GM12878 (cell line): Measurements from ENCODE around the gene TTC8. TPM values are rescaled to one million over a fixed set of nuclear protein-coding genes. Genes with fewer than 3 reads are reported as not detected.
A peak's percentile ranks its signal among the peaks of the same experiment; 100 is the strongest.

ENCODE experiments used
- ATAC-seq: fragments of 200-7000 bp; cut with Tn5 transposase; 3 replicates; pipeline ENCODE4 v1.9.1; 2020; ENCODE audit warnings: mild to moderate bottlenecking, moderate library complexity
- BruUV-seq: library from RNA; stranded (reverse); fragments of 400-500 nt; replicated peaks from 2 replicates; lab custom pipeline; 2021; lab: Mats Ljungman, UMichigan
- CTCF ChIA-PET: fragments of 300-600 bp; sonication (Branson Sonifier 250); formaldehyde crosslinking; extraction: SDS; loops from one replicate; lab custom pipeline; 2021; ENCODE audit warnings: inconsistent platforms; lab: Yijun Ruan, JAX
- POLR2A ChIA-PET: fragments of 350-600 bp; formaldehyde crosslinking; extraction: SDS; loops from one replicate; lab custom pipeline; 2021; ENCODE audit warnings: inconsistent platforms; lab: Charles Lee
- RAD21 ChIA-PET: fragments of 300-600 bp; sonication (Branson Sonifier 250); formaldehyde crosslinking; loops from one replicate; lab custom pipeline; 2023; ENCODE audit warnings: antibody characterized with exemption; ENCODE audit not compliant: unreplicated experiment; lab: Charles Lee
- SMC1A ChIA-PET: fragments of 300-600 bp; sonication (Branson Sonifier 250); formaldehyde crosslinking; loops from one replicate; lab custom pipeline; 2023; ENCODE audit not compliant: unreplicated experiment, uncharacterized antibody; lab: Charles Lee
- DNase-seq: peaks from one replicate; pipeline ENCODE4 v3.0.0-alpha.2; 2011; ENCODE audit warnings: low read depth, low spot score
- FAIRE-seq: peaks from 3 replicates; lab custom pipeline; 2011; peaks lifted over from hg19 to GRCh38; lab: Jason Lieb, UNC
- H2AFZ ChIP-seq: 2 replicates; pipeline ENCODE4 v1.6.0; 2011; ENCODE audit warnings: low read depth, low read length, control low read depth; ENCODE audit not compliant: control insufficient read depth
- H3K27ac ChIP-seq: 2 replicates; pipeline ENCODE4 v1.5.1; 2011; ENCODE audit warnings: control low read depth; ENCODE audit not compliant: control insufficient read depth, insufficient read depth
- H3K27me3 ChIP-seq, 2 experiments: replicated peaks in 1 of 2; 2 replicates each; pipeline versions ENCODE4 v1.6.0 to v1.6.1; 2011; ENCODE audit warnings: low read length in 1 of 2; ENCODE audit not compliant: control insufficient read depth in 2 of 2, insufficient read depth in 2 of 2
- H3K36me3 ChIP-seq, 2 experiments: 2 replicates each; pipeline ENCODE4 v1.5.1; 2011; ENCODE audit warnings: low read length in 1 of 2; ENCODE audit not compliant: control insufficient read depth in 2 of 2, insufficient read depth in 2 of 2
- H3K4me1 ChIP-seq: 2 replicates; pipeline ENCODE4 v1.6.1; 2011; ENCODE audit warnings: mild to moderate bottlenecking, low read length, moderate library complexity, mixed read lengths; ENCODE audit not compliant: control insufficient read depth, insufficient read depth
- H3K4me2 ChIP-seq: 2 replicates; pipeline ENCODE4 v1.6.0; 2011; ENCODE audit warnings: control low read depth; ENCODE audit not compliant: control insufficient read depth, insufficient read depth
- H3K4me3 ChIP-seq: fragments of 200-600 bp; sonication (generic); 2 replicates; pipeline ENCODE4 v1.5.1; 2016
- H3K79me2 ChIP-seq: 2 replicates; pipeline ENCODE4 v1.6.0; 2011; ENCODE audit warnings: low read length; ENCODE audit not compliant: control insufficient read depth, insufficient read depth
- H3K9ac ChIP-seq: 2 replicates; pipeline ENCODE4 v1.8.0; 2011; ENCODE audit warnings: low read length, control low read depth, mixed read lengths; ENCODE audit not compliant: control insufficient read depth, insufficient read depth
- H3K9me3 ChIP-seq: replicated peaks from 3 replicates; pipeline ENCODE4 v1.5.1; 2011; ENCODE audit warnings: mild to moderate bottlenecking, low read length; ENCODE audit not compliant: control insufficient read depth, insufficient read depth
- H4K20me1 ChIP-seq: 2 replicates; pipeline ENCODE4 v1.6.0; 2011; ENCODE audit not compliant: control insufficient read depth, insufficient read depth
- CREB1 ChIP-seq: IDR thresholded peaks from 2 replicates; pipeline ENCODE4 v1.6.1; 2012; ENCODE audit warnings: low read depth, mild to moderate bottlenecking, inconsistent platforms
- HDGF ChIP-seq: fragments of 450-650 bp; IDR thresholded peaks from 2 replicates; pipeline ENCODE4 v1.6.1; 2016; ENCODE audit warnings: antibody characterized with exemption
- HSF1 ChIP-seq: fragments of 150-350 bp; IDR thresholded peaks from 2 replicates; pipeline ENCODE4 v1.6.1; 2014; ENCODE audit warnings: mild to moderate bottlenecking, low read depth, low read length
- JUND ChIP-seq: IDR thresholded peaks from 2 replicates; pipeline ENCODE4 v1.6.1; 2012; ENCODE audit warnings: low read depth, mild to moderate bottlenecking, low read length, improper control_type of control experiment, moderate library complexity
- RBBP5 ChIP-seq: fragments of 200-600 bp; sonication (generic); conservative IDR thresholded peaks from 2 replicates; pipeline ENCODE4 v1.6.1; 2016
- SIN3A ChIP-seq: IDR thresholded peaks from 2 replicates; pipeline ENCODE4 v1.6.1; 2012; ENCODE audit warnings: low read depth, low read length, improper control_type of control experiment
- SPI1 ChIP-seq: IDR thresholded peaks from 2 replicates; pipeline ENCODE4 v1.6.1; 2011; ENCODE audit warnings: low read depth, mild to moderate bottlenecking, low read length, moderate library complexity, borderline replicate concordance; ENCODE audit not compliant: insufficient read depth
- ZZZ3 ChIP-seq: IDR thresholded peaks from 2 replicates; pipeline ENCODE4 v1.6.1; 2011; ENCODE audit warnings: low read depth; ENCODE audit not compliant: control insufficient read depth, insufficient read length
- WGBS: methylation state at CpG from one replicate; pipeline ENCODE4 v1.1.6; 2016; ENCODE audit warnings: low lambda C conversion rate; ENCODE audit not compliant: insufficient replicate concordance, insufficient coverage; ENCODE audit errors: missing lambda C conversion rate; 5-methylcytosine and 5-hydroxymethylcytosine counted together
- in situ Hi-C: fragments of 300-500 bp; cut with MboI; formaldehyde crosslinking; loops from 9 replicates; pipeline ENCODE4 v1.14.3; 2018; ENCODE audit warnings: mixed read lengths
- intact Hi-C: fragments of 100-400 bp; cut with micrococcal nuclease; formaldehyde crosslinking; loops from one replicate; pipeline ENCODE4 v1.14.2; 2022; ENCODE audit not compliant: unreplicated experiment
- polyA plus RNA-seq, 11 experiments: library from polyadenylated mRNA; depleted of rRNA in 4 of 11; unstranded in 6 of 11; stranded (reverse) in 5 of 11; fragments of >200 nt; fragmentation: Nextera tagmentation in 4 of 11; fragmentation: Illumina TruSeq in 1 of 11; extraction: Ambion mirVana in 4 of 11; extraction: Trizol in 1 of 11; gene quantifications; 1 replicate in 1 of 11; 2 replicates in 10 of 11; pipeline versions ENCODE4 v1.2.1 to v1.2.3, GENCODE V29; 2011 to 2016; ENCODE audit warnings: inconsistent platforms in 2 of 11, missing spikeins in 2 of 11, low read depth in 1 of 11
- total RNA-seq, 4 experiments: library from RNA; depleted of rRNA in 3 of 4; stranded (reverse); fragments of >200 nt in 3 of 4; fragmentation: Illumina TruSeq in 1 of 4; extraction: Trizol in 1 of 4; gene quantifications; 2 replicates each; pipeline versions ENCODE4 v1.2.1 to v1.2.3, GENCODE V29; 2013 to 2021
- TF ChIP-seq, protein P1 (sequence below): IDR thresholded peaks from 2 replicates; pipeline ENCODE4 v1.6.1; 2011; ENCODE audit warnings: borderline replicate concordance, low read depth, mild to moderate bottlenecking, moderate library complexity, mixed read lengths, low read length; ENCODE audit not compliant: insufficient read depth; ENCODE audit errors: extremely low read length
- TF ChIP-seq, protein P2 (sequence below): fragments of 450-650 bp; formaldehyde crosslinking; IDR thresholded peaks from 2 replicates; pipeline ENCODE4 v1.4.0; 2022; ENCODE audit warnings: mild to moderate bottlenecking, moderate library complexity

The TTC8 gene
- total and polyA plus RNA-seq, 10 of the 15 experiments (the other 5 are each of a cell fraction or from before 2014, with no cell fraction given): 1.5 to 4.6 (median 2.5) TPM

DNA sequence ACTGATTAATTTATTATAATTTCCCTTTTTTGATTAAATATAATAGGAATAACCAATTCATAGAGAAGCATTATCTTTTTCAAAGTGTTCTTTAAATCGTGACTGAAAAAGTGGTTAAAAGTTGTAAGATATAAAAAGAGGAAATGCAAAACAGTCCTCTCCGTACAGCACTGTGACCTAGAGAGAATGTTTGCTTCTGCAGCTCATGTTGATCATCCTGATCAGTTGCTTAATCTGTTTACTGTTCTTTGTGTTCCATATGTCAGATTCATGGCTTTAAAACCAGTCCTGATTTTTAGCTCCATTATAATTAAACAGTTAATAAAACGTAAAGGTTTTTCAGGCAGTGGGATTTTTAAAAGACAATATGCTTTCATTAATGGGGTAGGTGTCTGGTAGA lies 4.7 kb downstream of the TTC8 start:
- no peak overlapping the region for H2AFZ ChIP-seq

GRCh38 chr14:88829685-88830302 lies 5.3 kb downstream of the TTC8 start:
- BruUV-seq: no TSS peak
- Histone ChIP-seq H3K79me2 (no peaks in the 10 kb centered on the region), H3K9me3 (no peaks in the 10 kb centered on the region), H3K27me3 (no peaks in the 10 kb centered on the region), H2AFZ (no peak overlapping the region), H4K20me1 (no peaks in the 10 kb centered on the region), H3K4me2 (no peak overlapping the region), H3K36me3 (no peaks in the 10 kb centered on the region), H3K4me1 (0 out of 2 replicates have a peak, but pooled peaks cover 2% of the 10 kb centered on the region), H3K27ac (no peak overlapping the region), H3K9ac (no peak overlapping the region), H3K4me3 (no peak overlapping the region)
- intact Hi-C loops (no loop called here), in situ Hi-C loops (no loop called here)
- DNase-seq (no peak), FAIRE-seq (no peak), ATAC-seq (no peak)
- ChIA-PET SMC1A (no interaction called here), RAD21 (no interaction called here), CTCF (no interaction called here), POLR2A (no interaction called here)
- WGBS: 62% methylated on average over 4 of the region's 4 CpGs
- TF ChIP-seq RBBP5 (no peak), CREB1 (no peak), HDGF (no peak), ZZZ3 (no peak), JUND (no peak), HSF1 (no peak)
- TF ChIP-seq, protein P1, sequence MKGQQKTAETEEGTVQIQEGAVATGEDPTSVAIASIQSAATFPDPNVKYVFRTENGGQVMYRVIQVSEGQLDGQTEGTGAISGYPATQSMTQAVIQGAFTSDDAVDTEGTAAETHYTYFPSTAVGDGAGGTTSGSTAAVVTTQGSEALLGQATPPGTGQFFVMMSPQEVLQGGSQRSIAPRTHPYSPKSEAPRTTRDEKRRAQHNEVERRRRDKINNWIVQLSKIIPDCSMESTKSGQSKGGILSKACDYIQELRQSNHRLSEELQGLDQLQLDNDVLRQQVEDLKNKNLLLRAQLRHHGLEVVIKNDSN: no peak
- TF ChIP-seq, protein P2, sequence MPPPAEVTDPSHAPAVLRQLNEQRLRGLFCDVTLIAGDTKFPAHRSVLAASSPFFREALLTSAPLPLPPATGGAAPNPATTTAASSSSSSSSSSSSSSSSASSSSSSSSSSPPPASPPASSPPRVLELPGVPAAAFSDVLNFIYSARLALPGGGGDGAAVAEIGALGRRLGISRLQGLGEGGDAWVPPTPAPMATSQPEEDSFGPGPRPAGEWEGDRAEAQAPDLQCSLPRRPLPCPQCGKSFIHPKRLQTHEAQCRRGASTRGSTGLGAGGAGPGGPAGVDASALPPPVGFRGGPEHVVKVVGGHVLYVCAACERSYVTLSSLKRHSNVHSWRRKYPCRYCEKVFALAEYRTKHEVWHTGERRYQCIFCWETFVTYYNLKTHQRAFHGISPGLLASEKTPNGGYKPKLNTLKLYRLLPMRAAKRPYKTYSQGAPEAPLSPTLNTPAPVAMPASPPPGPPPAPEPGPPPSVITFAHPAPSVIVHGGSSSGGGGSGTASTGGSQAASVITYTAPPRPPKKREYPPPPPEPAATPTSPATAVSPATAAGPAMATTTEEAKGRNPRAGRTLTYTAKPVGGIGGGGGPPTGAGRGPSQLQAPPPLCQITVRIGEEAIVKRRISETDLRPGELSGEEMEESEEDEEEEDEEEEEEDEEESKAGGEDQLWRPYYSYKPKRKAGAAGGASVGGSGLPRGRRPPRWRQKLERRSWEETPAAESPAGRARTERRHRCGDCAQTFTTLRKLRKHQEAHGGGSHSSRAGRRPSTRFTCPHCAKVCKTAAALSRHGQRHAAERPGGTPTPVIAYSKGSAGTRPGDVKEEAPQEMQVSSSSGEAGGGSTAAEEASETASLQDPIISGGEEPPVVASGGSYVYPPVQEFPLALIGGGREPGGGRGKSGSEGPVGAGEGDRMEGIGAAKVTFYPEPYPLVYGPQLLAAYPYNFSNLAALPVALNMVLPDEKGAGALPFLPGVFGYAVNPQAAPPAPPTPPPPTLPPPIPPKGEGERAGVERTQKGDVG: no peak

More for the DNA sequence above, 4.7 kb downstream of the TTC8 start:
- Histone ChIP-seq H3K4me3 (no peak overlapping the region), H3K79me2 (no peaks in the 10 kb centered on the region), H3K27ac (no peak overlapping the region), H3K27me3 (no peaks in the 10 kb centered on the region), H3K9ac (no peak overlapping the region), H3K36me3 (no peaks in the 10 kb centered on the region), H4K20me1 (no peaks in the 10 kb centered on the region), H3K4me1 (0 out of 2 replicates have a peak, but pooled peaks cover 2% of the 10 kb centered on the region), H3K4me2 (no peak overlapping the region), H3K9me3 (no peaks in the 10 kb centered on the region)
- WGBS: 10% methylated on average over 3 of the region's 3 CpGs
- intact Hi-C loops (no loop called here), in situ Hi-C loops (no loop called here)
- ChIA-PET POLR2A (no interaction called here), SMC1A (interaction anchor here (1.0 to 1.1 kb wide), 2 partner anchors 162 to 307 kb away, joined by 3 read pairs; no protein-coding TSS in a partner anchor), CTCF (no interaction called here), RAD21 (no interaction called here)
- ATAC-seq (no peak), FAIRE-seq (no peak), DNase-seq (no peak)
- TF ChIP-seq SPI1 (peak; percentile 46; the same call in 1 of the 2 replicates), SIN3A (no peak)
- no TSS peak for BruUV-seq
